GM23248 (cell line): ENCODE measurements around the gene NANOG. TPM values are rescaled to one million over a fixed set of nuclear protein-coding genes. Genes with fewer than 3 reads are reported as not detected.
"Not testable (repeated sequence)": the region's sequence is repeated elsewhere in the genome, so short reads cannot be mapped to it uniquely, and the experiment has no call there.

Source experiments
- DNase-seq: peaks from one replicate; pipeline ENCODE4 v3.0.0-alpha.2; 2015
- H2AFZ ChIP-seq: fragments of 200-600 bp; sonication (generic); 2 replicates; pipeline ENCODE4 v1.6.1; 2016; ENCODE audit warnings: antibody characterized with exemption
- H3F3A ChIP-seq: fragments of 200-600 bp; sonication (generic); 2 replicates; pipeline ENCODE4 v1.6.1; 2016; ENCODE audit warnings: mild to moderate bottlenecking, antibody characterized with exemption, mixed run types; ENCODE audit not compliant: insufficient read depth
- H3K27ac ChIP-seq: fragments of 200-600 bp; sonication (generic); 2 replicates; pipeline ENCODE4 v1.5.1; 2016; ENCODE audit warnings: mild to moderate bottlenecking
- H3K27me3 ChIP-seq: fragments of 200-600 bp; sonication (generic); replicated peaks from 2 replicates; pipeline ENCODE4 v1.6.1; 2016; ENCODE audit warnings: mild to moderate bottlenecking; ENCODE audit not compliant: insufficient read depth
- H3K36me3 ChIP-seq: fragments of 200-600 bp; sonication (generic); 2 replicates; pipeline ENCODE4 v1.6.1; 2016; ENCODE audit warnings: low read depth, mild to moderate bottlenecking
- H3K4me1 ChIP-seq: fragments of 200-600 bp; sonication (generic); 2 replicates; pipeline ENCODE4 v1.6.1; 2016; ENCODE audit warnings: mild to moderate bottlenecking; ENCODE audit not compliant: insufficient read depth
- H3K4me2 ChIP-seq: fragments of 200-600 bp; sonication (generic); one replicate; pipeline ENCODE4 v1.6.1; 2016; ENCODE audit warnings: mild to moderate bottlenecking; ENCODE audit not compliant: unreplicated experiment
- H3K4me3 ChIP-seq: fragments of 200-600 bp; sonication (generic); 2 replicates; pipeline ENCODE4 v1.5.1; 2016; ENCODE audit warnings: mild to moderate bottlenecking
- H3K79me2 ChIP-seq: fragments of 200-600 bp; sonication (generic); 2 replicates; pipeline ENCODE4 v1.6.1; 2016; ENCODE audit warnings: mild to moderate bottlenecking; ENCODE audit not compliant: insufficient read depth
- H3K9ac ChIP-seq: fragments of 200-600 bp; sonication (generic); 2 replicates; pipeline ENCODE4 v1.6.1; 2016; ENCODE audit warnings: mild to moderate bottlenecking
- H3K9me2 ChIP-seq: fragments of 200-600 bp; sonication (generic); 2 replicates; pipeline ENCODE4 v1.6.1; 2016; ENCODE audit warnings: mixed run types, mild to moderate bottlenecking, moderate library complexity; ENCODE audit not compliant: insufficient read depth
- H3K9me3 ChIP-seq: fragments of 200-600 bp; sonication (generic); one replicate; pipeline ENCODE4 v1.6.1; 2017; ENCODE audit warnings: low read depth
- H4K20me1 ChIP-seq: fragments of 200-600 bp; sonication (generic); 2 replicates; pipeline ENCODE4 v1.6.0; 2016; ENCODE audit not compliant: insufficient read depth
- EZH2 ChIP-seq: fragments of 200-600 bp; sonication (generic); IDR thresholded peaks from 2 replicates; pipeline ENCODE4 v1.6.1; 2018; ENCODE audit warnings: antibody characterized with exemption, mild to moderate bottlenecking; ENCODE audit not compliant: insufficient read depth, poor library complexity, severe bottlenecking
- EZH2phosphoT487 ChIP-seq: fragments of 200-600 bp; sonication (generic); IDR thresholded peaks from 2 replicates; pipeline ENCODE4 v1.6.1; 2018; ENCODE audit warnings: antibody characterized with exemption, moderate library complexity, mild to moderate bottlenecking, low read depth; ENCODE audit not compliant: insufficient read depth
- WGBS, 2 experiments: methylation state at CpG; one replicate each; pipeline ENCODE4 v1.1.6; 2015 to 2017; ENCODE audit warnings: low lambda C conversion rate in 2 of 2, low coverage in 1 of 2; ENCODE audit errors: missing lambda C conversion rate in 2 of 2; 5-methylcytosine and 5-hydroxymethylcytosine counted together
- in situ Hi-C: fragments of 300-500 bp; cut with MboI; formaldehyde crosslinking; loops from 2 replicates; pipeline ENCODE4 v1.15.0; 2020
- polyA plus RNA-seq: library from polyadenylated mRNA; unstranded; fragments of >200 nt; fragmentation: Nextera tagmentation; extraction: Ambion mirVana; gene quantifications from 2 replicates; pipeline ENCODE4 v1.2.1, GENCODE V29; 2016
- total RNA-seq: library from RNA; depleted of rRNA; stranded (reverse); fragments of >200 nt; shearing (Covaris generic); gene quantifications from 2 replicates; pipeline ENCODE4 v1.2.3, GENCODE V29; 2014

The NANOG gene
- total and polyA plus RNA-seq, 2 experiments from 2014 or later = 0.13 TPM; not detected in 1

- Histone ChIP-seq H3F3A (no peaks in the 10 kb centered on the region), H3K79me2 (no peaks in the 10 kb centered on the region), H2AFZ (no peak overlapping the region), H4K20me1 (no peaks in the 10 kb centered on the region), H3K9me3 (no peaks in the 10 kb centered on the region), H3K9ac (no peak overlapping the region), H3K9me2 (no peaks in the 10 kb centered on the region), H3K36me3 (no peaks in the 10 kb centered on the region), H3K4me2 (no peak overlapping the region), H3K4me1 (no peaks in the 10 kb centered on the region), H3K4me3 (no peak overlapping the region), H3K27ac (no peak overlapping the region), H3K27me3 (peaks cover 58% of the 10 kb centered on the region)
- DNase-seq = peak; percentile 6
- in situ Hi-C loops = no loop called here
- TF ChIP-seq EZH2phosphoT487 = no peak
- TF ChIP-seq EZH2 = no peak
- 29 to 31% methylated on average over 13 of the region's 13 CpGs for WGBS, 2 experiments
Measured at GRCh38 chr12:7787574-7788293, 1.5 kb upstream of the NANOG start.

DNA sequence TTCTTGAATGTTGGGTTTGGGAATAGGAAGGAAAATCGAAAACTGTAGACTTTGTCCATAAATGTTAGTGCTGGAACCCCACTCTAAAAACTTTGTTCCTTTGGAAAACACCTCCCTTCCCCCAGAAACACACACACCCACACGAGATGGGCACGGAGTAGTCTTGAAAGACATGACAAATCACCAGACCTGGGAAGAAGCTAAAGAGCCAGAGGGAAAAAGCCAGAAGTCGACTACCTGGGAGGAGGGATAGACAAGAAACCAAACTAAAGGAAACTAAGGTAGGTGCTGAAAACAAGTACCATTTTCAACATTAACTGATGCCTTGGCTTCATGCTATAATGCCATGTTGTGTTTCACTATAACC is 925 bp upstream of the NANOG start:
- Histone ChIP-seq H3K9me2 (no peaks in the 10 kb centered on the region), H3F3A (no peaks in the 10 kb centered on the region), H3K36me3 (no peaks in the 10 kb centered on the region), H3K27ac (no peak overlapping the region), H3K4me3 (no peak overlapping the region), H3K9ac (no peak overlapping the region), H3K79me2 (no peaks in the 10 kb centered on the region), H3K9me3 (no peaks in the 10 kb centered on the region), H4K20me1 (no peaks in the 10 kb centered on the region), H3K4me2 (no peak overlapping the region), H3K27me3 (peaks cover 58% of the 10 kb centered on the region), H3K4me1 (no peaks in the 10 kb centered on the region), H2AFZ (no peak overlapping the region)
- in situ Hi-C loops = no loop called here
- 3 to 4% methylated on average over 4 of the region's 4 CpGs for WGBS, 2 experiments
- DNase-seq = no peak
- TF ChIP-seq EZH2 = no peak
- TF ChIP-seq EZH2phosphoT487 = no peak

DNA sequence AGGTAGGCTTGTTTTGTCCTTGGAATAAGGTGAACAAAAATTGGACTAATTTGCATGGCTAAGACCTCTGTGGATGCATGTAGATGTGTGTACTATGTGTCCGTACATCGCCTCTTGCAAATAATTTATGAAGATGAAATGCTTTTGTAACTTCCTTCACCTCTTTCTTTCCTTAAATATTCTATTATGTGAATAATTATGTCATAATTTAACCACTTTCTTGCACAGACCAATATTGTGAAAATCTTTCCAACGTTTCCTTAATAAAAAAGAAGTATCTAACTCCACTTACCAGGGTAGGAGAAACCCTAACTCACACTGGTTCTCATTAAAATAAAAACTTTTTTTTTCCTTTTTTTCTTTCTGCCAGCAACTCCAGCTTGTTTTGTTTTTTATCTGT is 4.0 kb downstream of the NANOG start:
- Histone ChIP-seq H3K36me3 (no peaks in the 10 kb centered on the region), H3K4me1 (no peaks in the 10 kb centered on the region)

DNA sequence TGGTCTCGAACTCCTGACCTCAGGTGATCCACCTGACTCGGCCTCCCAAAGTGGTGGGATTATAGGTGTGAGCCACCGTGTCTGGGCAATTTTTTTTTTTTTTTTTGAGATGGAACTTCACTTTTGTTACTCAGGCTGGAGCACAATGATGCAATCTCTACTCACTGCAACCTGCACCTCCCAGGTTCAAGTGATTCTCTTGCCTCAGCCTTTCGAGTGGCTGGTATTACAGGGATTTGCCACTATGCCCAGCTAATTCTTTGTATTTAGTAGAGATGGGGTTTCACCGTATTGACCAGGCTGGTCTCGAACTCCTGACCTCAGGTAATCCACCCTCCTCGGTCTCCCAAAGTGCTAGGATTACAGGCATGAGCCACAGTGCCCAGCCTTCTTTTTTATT is 8.1 kb downstream of the NANOG start:
- H3K9me3 ChIP-seq, H3K79me2 ChIP-seq, H3F3A ChIP-seq, in situ Hi-C loops, H3K4me2 ChIP-seq, DNase-seq, H3K9me2 ChIP-seq, H4K20me1 ChIP-seq, H2AFZ ChIP-seq, H3K27me3 ChIP-seq, H3K9ac ChIP-seq, H3K4me3 ChIP-seq, H3K36me3 ChIP-seq, H3K27ac ChIP-seq, H3K4me1 ChIP-seq: not testable (repeated sequence)
- 68 to 69% methylated on average over 7 of the region's 7 CpGs for WGBS, 2 experiments

More for the DNA sequence above, 4.0 kb downstream of the NANOG start:
- WGBS, 2 experiments = 39 to 41% methylated on average over 3 of the region's 3 CpGs
- H3K4me3 ChIP-seq = no peak overlapping the region
- no peaks in the 10 kb centered on the region for H3F3A ChIP-seq
- H3K27ac ChIP-seq = no peak overlapping the region
- H2AFZ ChIP-seq = no peak overlapping the region
- H3K9ac ChIP-seq = no peak overlapping the region
- TF ChIP-seq EZH2 = no peak
- no peak for TF ChIP-seq EZH2phosphoT487
- H4K20me1 ChIP-seq = no peaks in the 10 kb centered on the region
- peaks cover 33% of the 10 kb centered on the region for H3K27me3 ChIP-seq
- H3K79me2 ChIP-seq = no peaks in the 10 kb centered on the region
- H3K4me2 ChIP-seq = no peak overlapping the region
- DNase-seq = no peak
- H3K9me3 ChIP-seq = no peaks in the 10 kb centered on the region
- in situ Hi-C loops = no loop called here
- H3K9me2 ChIP-seq = no peaks in the 10 kb centered on the region
